ENCODE results near the gene MOCS2. TPM values are rescaled to one million over a fixed set of nuclear protein-coding genes. Genes with fewer than 3 reads are reported as not detected.

The MOCS2 gene
- total RNA-seq, 2 experiments from 2014 or later: 12.1 to 23.2 TPM

GRCh38 chr5:53066088-53066487 lies 43.5 kb downstream of the MOCS2 start:
- H2AFZ ChIP-seq (ENCODE audit: low read length): no peak overlapping the region
- no peaks in the 10 kb centered on the region for H4K20me1 ChIP-seq (ENCODE audit: insufficient read depth, low read length)
- no peaks in the 10 kb centered on the region for H3K9me2 ChIP-seq (ENCODE audit: insufficient read depth, low read length)
- DNase-seq (ENCODE audit: low spot score): no peak
- POLR2A ChIA-PET: no interaction called here
- H3K27ac ChIP-seq (ENCODE audit: low read depth, low read length, poor library complexity, severe bottlenecking): no peak overlapping the region
- no peaks in the 10 kb centered on the region for H3K79me2 ChIP-seq (ENCODE audit: insufficient read depth, low read depth, low read length)
- CTCF ChIA-PET (ENCODE audit: unreplicated experiment): no interaction called here
- no peaks in the 10 kb centered on the region for H3K36me3 ChIP-seq (ENCODE audit: insufficient read depth, low read length)
- intact Hi-C loops (cut with micrococcal nuclease; ENCODE audit: unreplicated experiment): no loop called here
- BruUV-seq (replicated peaks): no TSS peak
- no peaks in the 10 kb centered on the region for H3K9me3 ChIP-seq (ENCODE audit: low read length)
- no peaks in the 10 kb centered on the region for H3K4me1 ChIP-seq (ENCODE audit: insufficient read depth, low read length, poor library complexity, severe bottlenecking)
- no peak overlapping the region for H3K4me2 ChIP-seq (ENCODE audit: low read length)
- no peak for TF ChIP-seq EZH2phosphoT487 (IDR thresholded peaks at IDR 0.05; ENCODE audit: borderline replicate concordance, low read depth, low read length)
- TF ChIP-seq, protein P1, sequence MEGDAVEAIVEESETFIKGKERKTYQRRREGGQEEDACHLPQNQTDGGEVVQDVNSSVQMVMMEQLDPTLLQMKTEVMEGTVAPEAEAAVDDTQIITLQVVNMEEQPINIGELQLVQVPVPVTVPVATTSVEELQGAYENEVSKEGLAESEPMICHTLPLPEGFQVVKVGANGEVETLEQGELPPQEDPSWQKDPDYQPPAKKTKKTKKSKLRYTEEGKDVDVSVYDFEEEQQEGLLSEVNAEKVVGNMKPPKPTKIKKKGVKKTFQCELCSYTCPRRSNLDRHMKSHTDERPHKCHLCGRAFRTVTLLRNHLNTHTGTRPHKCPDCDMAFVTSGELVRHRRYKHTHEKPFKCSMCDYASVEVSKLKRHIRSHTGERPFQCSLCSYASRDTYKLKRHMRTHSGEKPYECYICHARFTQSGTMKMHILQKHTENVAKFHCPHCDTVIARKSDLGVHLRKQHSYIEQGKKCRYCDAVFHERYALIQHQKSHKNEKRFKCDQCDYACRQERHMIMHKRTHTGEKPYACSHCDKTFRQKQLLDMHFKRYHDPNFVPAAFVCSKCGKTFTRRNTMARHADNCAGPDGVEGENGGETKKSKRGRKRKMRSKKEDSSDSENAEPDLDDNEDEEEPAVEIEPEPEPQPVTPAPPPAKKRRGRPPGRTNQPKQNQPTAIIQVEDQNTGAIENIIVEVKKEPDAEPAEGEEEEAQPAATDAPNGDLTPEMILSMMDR (conservative IDR thresholded peaks at IDR 0.05; ENCODE audit: low read length): no peak
- no peak overlapping the region for H3K4me3 ChIP-seq (ENCODE audit: low read depth, low read length, poor library complexity, severe bottlenecking)

GRCh38 chr5:53063791-53064190 lies 45.8 kb downstream of the MOCS2 start:
- TF ChIP-seq, protein P1 (conservative IDR thresholded peaks at IDR 0.05; ENCODE audit: low read length): no peak
- no peak for TF ChIP-seq EZH2phosphoT487 (IDR thresholded peaks at IDR 0.05; ENCODE audit: borderline replicate concordance, low read depth, low read length)
- CTCF ChIA-PET (ENCODE audit: unreplicated experiment): no interaction called here
- intact Hi-C loops (cut with micrococcal nuclease; ENCODE audit: unreplicated experiment): no loop called here
- H3K79me2 ChIP-seq (ENCODE audit: insufficient read depth, low read depth, low read length): no peaks in the 10 kb centered on the region
- no peaks in the 10 kb centered on the region for H4K20me1 ChIP-seq (ENCODE audit: insufficient read depth, low read length)
- DNase-seq (ENCODE audit: low spot score): no peak
- H2AFZ ChIP-seq (ENCODE audit: low read length): no peak overlapping the region
- no TSS peak for BruUV-seq (replicated peaks)
- H3K4me3 ChIP-seq (ENCODE audit: low read depth, low read length, poor library complexity, severe bottlenecking): no peak overlapping the region
- H3K27ac ChIP-seq (ENCODE audit: low read depth, low read length, poor library complexity, severe bottlenecking): no peak overlapping the region
- H3K4me2 ChIP-seq (ENCODE audit: low read length): no peak overlapping the region
- no peaks in the 10 kb centered on the region for H3K4me1 ChIP-seq (ENCODE audit: insufficient read depth, low read length, poor library complexity, severe bottlenecking)
- H3K9me3 ChIP-seq (ENCODE audit: low read length): no peaks in the 10 kb centered on the region
- H3K36me3 ChIP-seq (ENCODE audit: insufficient read depth, low read length): no peaks in the 10 kb centered on the region
- POLR2A ChIA-PET: no interaction called here
- no peaks in the 10 kb centered on the region for H3K9me2 ChIP-seq (ENCODE audit: insufficient read depth, low read length)

GRCh38 chr5:53063176-53063575 lies 46.4 kb downstream of the MOCS2 start:
- H3K36me3 ChIP-seq (ENCODE audit: insufficient read depth, low read length): no peaks in the 10 kb centered on the region
- no peak overlapping the region for H3K4me2 ChIP-seq (ENCODE audit: low read length)
- H4K20me1 ChIP-seq (ENCODE audit: insufficient read depth, low read length): no peaks in the 10 kb centered on the region
- no peaks in the 10 kb centered on the region for H3K9me2 ChIP-seq (ENCODE audit: insufficient read depth, low read length)
- no peaks in the 10 kb centered on the region for H3K79me2 ChIP-seq (ENCODE audit: insufficient read depth, low read depth, low read length)
- no peak for TF ChIP-seq EZH2phosphoT487 (IDR thresholded peaks at IDR 0.05; ENCODE audit: borderline replicate concordance, low read depth, low read length)
- TF ChIP-seq, protein P1 (conservative IDR thresholded peaks at IDR 0.05; ENCODE audit: low read length): no peak
- no peak overlapping the region for H3K27ac ChIP-seq (ENCODE audit: low read depth, low read length, poor library complexity, severe bottlenecking)
- H3K9me3 ChIP-seq (ENCODE audit: low read length): no peaks in the 10 kb centered on the region
- ChIA-PET CTCF (ENCODE audit: unreplicated experiment) (no interaction called here), POLR2A (no interaction called here)
- BruUV-seq (replicated peaks): no TSS peak
- no peak overlapping the region for H3K4me3 ChIP-seq (ENCODE audit: low read depth, low read length, poor library complexity, severe bottlenecking)
- H3K4me1 ChIP-seq (ENCODE audit: insufficient read depth, low read length, poor library complexity, severe bottlenecking): no peaks in the 10 kb centered on the region
- H2AFZ ChIP-seq (ENCODE audit: low read length): no peak overlapping the region
- DNase-seq (ENCODE audit: low spot score): no peak
- intact Hi-C loops (cut with micrococcal nuclease; ENCODE audit: unreplicated experiment): no loop called here
